Measurements from ENCODE around the gene ADCK1. TPM values are rescaled to one million over a fixed set of nuclear protein-coding genes. Genes with fewer than 3 reads are reported as not detected.

ADCK1 gene
- total RNA-seq, 4 donors from 2014 or later: 7.8 to 22.3 (median 12.6) TPM

DNA sequence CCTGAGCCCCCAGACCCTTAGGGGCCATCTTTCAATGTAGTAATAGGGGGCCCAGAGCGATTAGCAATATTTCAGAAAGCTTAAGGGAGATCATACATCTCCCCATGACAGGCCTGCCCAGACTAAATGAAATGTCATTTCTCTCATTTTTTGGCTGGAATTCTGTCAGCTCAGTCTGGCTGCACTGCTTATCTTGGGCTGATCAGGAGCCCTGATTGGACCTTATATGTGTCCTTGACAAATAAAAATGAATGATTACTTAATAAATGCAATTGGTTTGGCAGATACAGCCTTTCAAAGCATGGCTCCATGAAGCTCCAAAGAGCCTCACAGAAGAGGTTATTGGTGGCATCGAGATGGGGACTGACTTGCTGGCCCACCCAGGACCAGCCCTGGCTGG, 121.9 kb downstream of the ADCK1 start:
- Histone ChIP-seq H3K27ac (no peak overlapping the region), H3K27me3 (no peaks in the 10 kb centered on the region), H3K4me3 (no peak overlapping the region), H3K36me3 (no peaks in the 10 kb centered on the region), H3K4me1 (no peaks in the 10 kb centered on the region), H3K9me3 (no peaks in the 10 kb centered on the region)
- no peak for TF ChIP-seq POLR2A (IDR thresholded peaks at IDR 0.05)
- TF ChIP-seq, protein P1, sequence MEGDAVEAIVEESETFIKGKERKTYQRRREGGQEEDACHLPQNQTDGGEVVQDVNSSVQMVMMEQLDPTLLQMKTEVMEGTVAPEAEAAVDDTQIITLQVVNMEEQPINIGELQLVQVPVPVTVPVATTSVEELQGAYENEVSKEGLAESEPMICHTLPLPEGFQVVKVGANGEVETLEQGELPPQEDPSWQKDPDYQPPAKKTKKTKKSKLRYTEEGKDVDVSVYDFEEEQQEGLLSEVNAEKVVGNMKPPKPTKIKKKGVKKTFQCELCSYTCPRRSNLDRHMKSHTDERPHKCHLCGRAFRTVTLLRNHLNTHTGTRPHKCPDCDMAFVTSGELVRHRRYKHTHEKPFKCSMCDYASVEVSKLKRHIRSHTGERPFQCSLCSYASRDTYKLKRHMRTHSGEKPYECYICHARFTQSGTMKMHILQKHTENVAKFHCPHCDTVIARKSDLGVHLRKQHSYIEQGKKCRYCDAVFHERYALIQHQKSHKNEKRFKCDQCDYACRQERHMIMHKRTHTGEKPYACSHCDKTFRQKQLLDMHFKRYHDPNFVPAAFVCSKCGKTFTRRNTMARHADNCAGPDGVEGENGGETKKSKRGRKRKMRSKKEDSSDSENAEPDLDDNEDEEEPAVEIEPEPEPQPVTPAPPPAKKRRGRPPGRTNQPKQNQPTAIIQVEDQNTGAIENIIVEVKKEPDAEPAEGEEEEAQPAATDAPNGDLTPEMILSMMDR (IDR thresholded peaks at IDR 0.05): no peak
- no peak for DNase-seq
- intact Hi-C loops (cut with DNase I; ENCODE audit: low total_unique reads): no loop called here
- in situ Hi-C loops (cut with MboI; ENCODE audit: low pct_ligation_motif_present in 1 of 4, low pct_unique_long_range_greater_than_20kb in 1 of 4, low sequenced_read_pairs in 3 of 4): no loop called here
- WGBS, 2 donors (ENCODE audit: low coverage in 1 of 2): 91% methylated on average over 2 of the region's 2 CpGs; no CpG with 5 or more reads in 1 of the 2 donors

DNA sequence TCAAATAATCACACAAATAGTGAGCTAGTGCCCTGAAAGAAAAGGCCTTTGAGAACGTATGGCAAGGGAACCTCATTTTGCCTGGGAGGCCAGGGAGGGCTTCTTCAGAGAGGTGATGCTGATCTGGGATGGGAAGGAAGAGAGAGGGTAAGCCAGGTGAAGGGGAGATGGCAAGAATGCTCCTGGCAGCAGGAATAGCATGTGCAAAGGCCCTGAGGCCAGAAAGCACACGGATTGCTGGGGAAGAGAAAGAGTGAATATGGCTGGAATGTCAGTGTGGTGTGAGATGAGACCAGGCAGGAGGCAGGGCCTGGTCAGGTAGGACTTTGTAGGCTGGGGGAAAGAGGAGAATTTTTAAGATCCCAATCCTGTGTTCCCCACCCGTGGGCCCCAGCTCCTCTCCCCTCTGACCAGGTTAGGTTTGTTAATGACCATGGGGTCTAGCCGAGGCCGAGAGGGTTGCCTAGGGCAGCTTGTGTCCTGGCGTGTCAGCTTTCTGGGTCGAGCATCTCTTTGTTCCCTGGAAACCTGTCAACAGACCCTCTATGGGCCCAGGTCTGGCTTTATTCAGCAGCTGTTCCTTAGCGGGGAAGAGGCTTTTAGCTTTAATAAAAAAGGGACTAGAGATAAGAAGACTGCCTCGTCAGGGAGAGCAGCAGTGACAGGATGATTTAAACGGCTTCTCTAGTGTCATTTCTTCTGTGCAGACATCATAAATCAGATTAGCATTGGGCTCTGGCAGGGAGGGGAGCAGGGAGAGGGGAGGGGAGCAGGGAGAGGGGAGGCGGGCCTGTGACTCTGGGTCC, 123.4 kb downstream of the ADCK1 start:
- 63 to 66% methylated on average over 10 to 11 of the region's 11 CpGs for WGBS, 2 donors (ENCODE audit: low coverage in 1 of 2)
- in situ Hi-C loops (cut with MboI; ENCODE audit: low pct_ligation_motif_present in 1 of 4, low pct_unique_long_range_greater_than_20kb in 1 of 4, low sequenced_read_pairs in 3 of 4): no loop called here
- Histone ChIP-seq H3K9me3 (no peaks in the 10 kb centered on the region), H3K4me3 (no peak overlapping the region), H3K27me3 (no peaks in the 10 kb centered on the region), H3K36me3 (no peaks in the 10 kb centered on the region), H3K27ac (no peak overlapping the region), H3K4me1 (no peaks in the 10 kb centered on the region)
- intact Hi-C loops (cut with DNase I; ENCODE audit: low total_unique reads): no loop called here
- TF ChIP-seq, protein P1 (IDR thresholded peaks at IDR 0.05): no peak
- no peak for TF ChIP-seq POLR2AphosphoS5 (IDR thresholded peaks at IDR 0.05)
- no peak for TF ChIP-seq EP300 (IDR thresholded peaks at IDR 0.05; ENCODE audit: low read depth)
- no peak for TF ChIP-seq POLR2A (IDR thresholded peaks at IDR 0.05)
- no peak for DNase-seq

DNA sequence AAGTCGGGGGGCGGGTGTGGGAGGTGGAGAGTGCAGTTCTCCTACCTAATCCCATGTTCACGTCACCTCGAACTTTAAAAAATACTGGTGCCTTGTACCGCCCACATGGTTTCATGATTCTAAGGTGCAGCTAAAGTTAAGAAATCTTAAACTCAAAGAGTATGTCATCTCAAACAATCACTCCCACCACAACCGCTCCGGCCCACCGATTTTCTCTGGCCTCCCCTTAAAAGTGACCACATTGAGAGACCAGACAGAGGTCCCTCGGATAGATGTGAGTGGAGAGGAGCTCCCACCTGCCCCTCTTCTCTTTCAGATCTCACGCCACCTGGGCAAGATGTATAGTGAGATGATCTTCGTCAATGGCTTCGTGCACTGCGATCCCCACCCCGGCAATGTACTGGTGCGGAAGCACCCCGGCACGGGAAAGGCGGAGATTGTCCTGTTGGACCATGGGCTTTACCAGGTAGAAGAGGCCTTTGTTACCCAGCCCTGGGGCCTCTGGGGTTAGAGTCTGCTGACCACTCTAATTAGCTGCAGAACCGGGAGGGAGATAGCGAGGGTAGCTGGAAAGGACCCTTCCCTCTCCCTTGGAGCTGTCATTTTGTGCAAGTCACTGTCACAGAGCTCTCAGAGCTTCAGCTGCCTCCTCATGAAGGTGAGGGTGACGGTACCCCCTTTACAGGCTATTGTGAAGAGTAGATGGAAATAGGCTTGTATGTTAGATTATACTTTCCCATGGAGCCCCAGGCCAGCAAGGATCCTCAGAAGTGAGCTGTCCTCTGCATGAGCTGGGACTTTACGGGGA, 124.4 kb downstream of the ADCK1 start:
- no peak for DNase-seq
- in situ Hi-C loops (cut with MboI; ENCODE audit: low pct_ligation_motif_present in 1 of 4, low pct_unique_long_range_greater_than_20kb in 1 of 4, low sequenced_read_pairs in 3 of 4): no loop called here
- TF ChIP-seq, protein P1 (IDR thresholded peaks at IDR 0.05): no peak
- TF ChIP-seq POLR2AphosphoS5 (IDR thresholded peaks at IDR 0.05): no peak
- TF ChIP-seq POLR2A (IDR thresholded peaks at IDR 0.05): no peak
- no peak for TF ChIP-seq EP300 (IDR thresholded peaks at IDR 0.05; ENCODE audit: low read depth)
- H3K9me3 ChIP-seq: no peaks in the 10 kb centered on the region
- WGBS, 2 donors (ENCODE audit: low coverage in 1 of 2): 94% methylated on average over 22 of the region's 22 CpGs; no CpG with 5 or more reads in 1 of the 2 donors
- H3K27ac ChIP-seq: no peak overlapping the region
- no peaks in the 10 kb centered on the region for H3K27me3 ChIP-seq
- H3K4me1 ChIP-seq: no peaks in the 10 kb centered on the region
- no peak overlapping the region for H3K4me3 ChIP-seq
- H3K36me3 ChIP-seq: no peaks in the 10 kb centered on the region
- intact Hi-C loops (cut with DNase I; ENCODE audit: low total_unique reads): no loop called here

DNA sequence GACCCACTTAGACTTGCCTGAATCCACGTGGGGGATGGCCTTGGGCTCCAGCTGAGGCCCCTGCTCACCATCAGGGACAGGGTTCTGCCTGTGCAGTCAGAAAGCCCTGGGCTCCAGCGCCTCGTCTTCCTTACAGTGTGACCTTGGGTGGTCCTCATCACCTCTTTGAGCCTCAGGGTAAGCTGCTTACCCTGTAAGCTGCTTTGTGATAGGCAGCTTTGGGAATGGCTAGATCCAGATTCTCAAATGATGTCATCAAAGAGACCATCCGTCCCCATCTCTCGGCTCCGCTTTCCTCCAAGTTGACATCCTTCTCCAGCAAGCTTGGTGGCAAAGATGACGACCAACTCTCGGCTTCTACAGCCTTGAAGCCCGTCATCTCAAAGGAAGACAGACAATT, 127.0 kb downstream of the ADCK1 start:
- 94 to 96% methylated on average over 6 to 9 of the region's 9 CpGs for WGBS, 2 donors (ENCODE audit: low coverage in 1 of 2)
- in situ Hi-C loops (cut with MboI; ENCODE audit: low pct_ligation_motif_present in 1 of 4, low pct_unique_long_range_greater_than_20kb in 1 of 4, low sequenced_read_pairs in 3 of 4) (no loop called here), intact Hi-C loops (cut with DNase I; ENCODE audit: low total_unique reads) (no loop called here)

More for the DNA sequence above, 127.0 kb downstream of the ADCK1 start:
- H3K27ac ChIP-seq: no peak overlapping the region
- H3K27me3 ChIP-seq: no peaks in the 10 kb centered on the region
- no peaks in the 10 kb centered on the region for H3K9me3 ChIP-seq
- DNase-seq: no peak
- no peak for TF ChIP-seq POLR2AphosphoS5 (IDR thresholded peaks at IDR 0.05)
- TF ChIP-seq EP300 (IDR thresholded peaks at IDR 0.05; ENCODE audit: low read depth): no peak
- no peak for TF ChIP-seq POLR2A (IDR thresholded peaks at IDR 0.05)
- TF ChIP-seq, protein P1 (IDR thresholded peaks at IDR 0.05): no peak
- H3K4me3 ChIP-seq: no peak overlapping the region
- H3K36me3 ChIP-seq: no peaks in the 10 kb centered on the region
- no peaks in the 10 kb centered on the region for H3K4me1 ChIP-seq

All from transverse colon (tissue), 4 donors.